ENCODE data around the gene ATP6V0E1.

The ATP6V0E1 gene

DNA sequence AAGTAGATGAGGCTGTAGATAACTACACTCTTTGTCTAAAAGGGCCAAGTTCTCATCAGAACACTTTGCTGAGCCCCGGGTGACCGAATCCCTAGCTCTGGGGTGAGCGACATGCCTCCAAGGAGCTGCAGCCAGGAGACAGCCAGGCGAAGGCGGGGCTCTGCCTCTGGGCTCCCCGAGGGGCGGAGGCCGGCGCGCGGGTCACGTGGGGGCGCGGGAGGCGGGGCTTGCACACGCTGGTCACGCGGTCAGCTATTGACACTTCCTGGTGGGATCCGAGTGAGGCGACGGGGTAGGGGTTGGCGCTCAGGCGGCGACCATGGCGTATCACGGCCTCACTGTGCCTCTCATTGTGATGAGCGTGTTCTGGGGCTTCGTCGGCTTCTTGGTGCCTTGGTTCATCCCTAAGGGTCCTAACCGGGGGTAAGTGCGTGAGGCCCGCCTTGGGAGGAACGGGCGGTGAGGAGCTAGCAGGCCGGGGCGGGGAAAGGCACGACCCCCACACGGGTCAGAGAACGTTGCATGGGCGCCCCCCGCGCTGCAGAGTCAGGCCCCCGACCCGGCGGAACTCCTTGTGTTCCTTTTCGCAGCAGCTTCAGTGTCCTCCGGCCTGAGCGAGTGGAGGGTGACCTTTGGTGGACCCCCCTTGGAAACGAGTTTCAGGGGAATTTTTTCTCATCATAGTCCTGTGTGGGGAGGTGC, at the start of gene ATP6V0E1:
Gene ATP6V0E1 (plus strand): TSS at position 230 of the 702 bp plus-strand sequence. CDS start 90 bp downstream, at position 320.
- TF ChIP-seq, protein P1, sequence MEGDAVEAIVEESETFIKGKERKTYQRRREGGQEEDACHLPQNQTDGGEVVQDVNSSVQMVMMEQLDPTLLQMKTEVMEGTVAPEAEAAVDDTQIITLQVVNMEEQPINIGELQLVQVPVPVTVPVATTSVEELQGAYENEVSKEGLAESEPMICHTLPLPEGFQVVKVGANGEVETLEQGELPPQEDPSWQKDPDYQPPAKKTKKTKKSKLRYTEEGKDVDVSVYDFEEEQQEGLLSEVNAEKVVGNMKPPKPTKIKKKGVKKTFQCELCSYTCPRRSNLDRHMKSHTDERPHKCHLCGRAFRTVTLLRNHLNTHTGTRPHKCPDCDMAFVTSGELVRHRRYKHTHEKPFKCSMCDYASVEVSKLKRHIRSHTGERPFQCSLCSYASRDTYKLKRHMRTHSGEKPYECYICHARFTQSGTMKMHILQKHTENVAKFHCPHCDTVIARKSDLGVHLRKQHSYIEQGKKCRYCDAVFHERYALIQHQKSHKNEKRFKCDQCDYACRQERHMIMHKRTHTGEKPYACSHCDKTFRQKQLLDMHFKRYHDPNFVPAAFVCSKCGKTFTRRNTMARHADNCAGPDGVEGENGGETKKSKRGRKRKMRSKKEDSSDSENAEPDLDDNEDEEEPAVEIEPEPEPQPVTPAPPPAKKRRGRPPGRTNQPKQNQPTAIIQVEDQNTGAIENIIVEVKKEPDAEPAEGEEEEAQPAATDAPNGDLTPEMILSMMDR (IDR thresholded peaks at IDR 0.05; ENCODE audit: low read depth, low read length) = no peak
- DNase-seq (ENCODE audit: extremely low read depth, low read depth) = peak; percentile 81

DNA sequence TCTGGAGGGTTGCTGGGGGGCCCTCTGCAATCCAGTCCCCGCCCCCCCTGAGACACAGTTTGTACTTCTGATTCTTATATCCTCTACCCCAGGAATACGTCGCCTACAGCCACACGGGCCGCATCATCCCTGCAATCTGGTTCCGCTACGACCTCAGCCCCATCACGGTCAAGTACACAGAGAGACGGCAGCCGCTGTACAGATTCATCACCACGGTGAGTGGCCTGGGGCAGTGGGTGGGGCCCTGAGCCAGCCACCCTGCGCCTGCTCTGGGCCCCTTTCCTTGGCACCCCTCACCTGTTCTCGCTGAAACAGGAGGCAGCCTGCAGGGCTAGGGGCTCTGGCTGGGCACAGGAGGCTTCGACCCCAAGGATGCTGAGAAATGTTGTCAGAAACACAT, 48.5 kb upstream of the ATP6V0E1 start:
- no peak for DNase-seq (ENCODE audit: extremely low read depth, low read depth)
- TF ChIP-seq, protein P1 (IDR thresholded peaks at IDR 0.05; ENCODE audit: low read depth, low read length) = no peak

DNA sequence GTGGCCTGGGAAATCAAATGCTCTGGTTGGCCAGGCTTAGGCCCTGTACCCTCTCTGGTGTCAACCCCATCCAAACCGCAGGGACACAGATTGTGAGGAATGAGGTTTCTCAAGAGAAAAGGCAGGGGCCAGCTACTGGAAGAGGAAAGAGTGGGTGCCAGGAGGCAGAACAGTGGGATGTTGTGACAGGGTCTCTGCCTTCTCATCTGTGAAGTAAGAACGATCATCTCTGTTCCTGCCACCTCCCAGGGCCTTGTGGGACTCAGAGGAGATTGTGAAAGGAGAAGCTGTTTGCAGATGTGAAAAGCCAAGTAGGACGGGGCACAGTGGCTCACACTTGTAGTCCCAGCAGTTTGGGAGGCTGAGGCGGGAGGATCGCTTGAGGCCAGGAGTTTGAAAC, 47.2 kb upstream of the ATP6V0E1 start:
- TF ChIP-seq, protein P1 (IDR thresholded peaks at IDR 0.05; ENCODE audit: low read depth, low read length) = no peak
- no peak for DNase-seq (ENCODE audit: extremely low read depth, low read depth)

DNA sequence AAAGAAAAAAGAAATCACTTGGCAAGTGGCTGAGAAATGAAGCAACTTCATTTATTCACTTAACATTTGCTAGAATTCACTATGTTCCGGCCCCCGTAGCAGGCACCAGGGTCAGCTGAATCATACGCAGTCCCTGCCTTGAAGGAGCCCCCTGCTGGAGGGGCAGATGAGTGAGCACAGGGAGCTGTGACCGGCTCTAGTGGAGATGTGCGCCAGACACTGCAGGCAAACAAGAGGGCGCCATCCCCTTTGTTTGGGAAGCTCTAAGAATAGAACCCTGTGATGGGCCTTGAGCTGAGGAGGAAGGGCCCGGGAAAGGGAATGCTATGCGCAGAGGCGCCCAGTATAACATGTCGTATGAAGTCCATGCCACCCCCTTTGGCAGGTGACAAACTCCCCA, 44.5 kb upstream of the ATP6V0E1 start:
- TF ChIP-seq, protein P1 (IDR thresholded peaks at IDR 0.05; ENCODE audit: low read depth, low read length) = peak; percentile 23
- no peak for DNase-seq (ENCODE audit: extremely low read depth, low read depth)

DNA sequence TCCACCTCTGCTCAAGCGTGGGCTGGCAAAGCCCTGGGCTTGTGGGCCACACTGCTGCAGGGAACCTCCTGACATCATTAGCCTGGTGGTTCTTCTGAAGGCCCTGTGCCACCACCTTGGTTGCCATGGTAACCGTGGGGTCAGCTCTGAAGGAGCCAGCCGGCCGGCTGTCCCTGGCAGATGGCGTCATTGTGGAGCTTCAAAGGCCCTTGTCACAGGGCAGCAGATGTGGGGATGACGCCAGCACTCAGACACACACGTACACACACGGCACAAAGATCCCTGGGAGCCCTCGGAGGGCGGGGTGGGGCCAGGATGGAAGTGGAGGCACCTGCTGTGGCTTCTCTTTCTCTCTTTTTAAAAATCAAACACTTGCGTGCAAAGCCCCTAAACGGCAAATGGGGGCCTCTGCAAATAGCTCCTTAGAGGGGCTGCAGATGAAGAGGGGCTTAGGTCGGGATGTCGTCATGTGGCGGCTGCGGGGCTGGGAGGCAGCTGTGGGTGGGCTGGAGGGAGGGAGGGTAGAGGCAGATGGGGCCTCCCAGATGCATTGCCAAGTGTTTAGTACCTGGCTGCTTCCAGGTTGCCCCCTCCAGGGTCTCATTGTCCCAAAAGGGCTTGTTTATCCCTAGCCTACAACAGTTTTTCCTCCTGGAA, 43.8 kb upstream of the ATP6V0E1 start:
- TF ChIP-seq, protein P1 (IDR thresholded peaks at IDR 0.05; ENCODE audit: low read depth, low read length) = no peak
- no peak for DNase-seq (ENCODE audit: extremely low read depth, low read depth)

DNA sequence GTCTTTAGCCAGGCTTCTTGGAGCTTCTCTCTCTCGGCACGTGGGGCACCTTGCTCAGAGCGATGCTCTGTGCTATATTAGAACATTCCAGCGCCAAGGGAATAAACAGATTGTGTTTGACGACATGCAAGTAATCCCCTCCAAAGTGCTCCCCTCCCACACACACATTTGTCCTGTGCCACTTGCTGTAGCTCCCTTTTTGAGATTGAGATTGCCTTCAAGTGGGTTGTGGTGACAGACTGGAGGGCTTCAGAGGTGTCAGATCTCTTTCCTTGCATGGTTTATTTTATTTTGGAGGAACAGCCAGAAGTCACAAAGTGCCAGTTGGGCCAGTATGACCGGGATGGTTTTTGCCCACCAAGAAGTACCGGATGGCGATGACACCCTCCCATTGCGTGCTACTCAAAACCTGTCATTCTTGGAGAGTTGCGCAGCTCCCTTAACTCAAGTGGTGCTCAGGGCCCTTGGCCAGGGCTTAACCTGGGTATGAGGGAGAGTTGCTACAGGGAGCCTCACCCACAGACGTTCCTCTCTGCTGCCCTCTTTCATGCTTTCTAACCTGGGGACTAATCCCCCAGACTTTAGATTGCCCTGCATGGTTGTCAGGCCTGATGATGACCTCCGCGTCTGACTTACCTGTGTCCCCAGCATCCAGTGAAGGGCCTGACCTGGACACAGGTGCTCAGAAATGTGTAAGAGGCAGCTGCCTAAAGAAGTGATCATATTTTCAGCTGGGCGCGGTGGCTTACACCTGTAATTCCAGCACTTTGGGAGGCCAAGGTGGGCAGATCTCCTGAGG, 43.1 kb upstream of the ATP6V0E1 start:
- TF ChIP-seq, protein P1 (IDR thresholded peaks at IDR 0.05; ENCODE audit: low read depth, low read length) = no peak

More for the DNA sequence above, 43.1 kb upstream of the ATP6V0E1 start:
- no peak for DNase-seq (ENCODE audit: extremely low read depth, low read depth)
